Activated T-helper 1 cell treated with Interleukin-2 at 50 U/mL for 16 hours (primary cell): ENCODE results near the gene IL32.

ENCODE experiments used
- DNase-seq: peaks from one replicate; pipeline ENCODE4 v3.0.0-alpha.2; 2020; ENCODE audit warnings: low read depth

The IL32 gene

GRCh38 chr16:3089717-3090592, 24.5 kb downstream of the IL32 start:
- DNase-seq: no peak

GRCh38 chr16:3091551-3091950, 26.1 kb downstream of the IL32 start:
- DNase-seq: no peak

- DNase-seq: no peak
These were observed 27.1 kb downstream of the IL32 start for GRCh38 chr16:3092501-3092941.

GRCh38 chr16:3094289-3095027, 29.0 kb downstream of the IL32 start:
- DNase-seq: no peak

GRCh38 chr16:3095869-3096268, 30.4 kb downstream of the IL32 start:
- peak; percentile 35 for DNase-seq

- no peak for DNase-seq
These were observed 30.9 kb downstream of the IL32 start for GRCh38 chr16:3096362-3096761.

GRCh38 chr16:3097266-3097665, 31.8 kb downstream of the IL32 start:
- DNase-seq: no peak

- no peak for DNase-seq
These were observed 33.3 kb downstream of the IL32 start, which contains the start of gene ZSCAN10 for GRCh38 chr16:3098459-3099394. Gene ZSCAN10 (minus strand): TSS chr16:3099294. CDS start chr16:3092937, 6,357 bp downstream.

GRCh38 chr16:3099395-3099731, 33.9 kb downstream of the IL32 start:
- no peak for DNase-seq

- DNase-seq: peak; percentile 85
These were observed 34.5 kb downstream of the IL32 start for GRCh38 chr16:3099732-3100499.

- DNase-seq: no peak
These were observed 35.8 kb downstream of the IL32 start for GRCh38 chr16:3101018-3101840.

GRCh38 chr16:3101841-3102470, 36.5 kb downstream of the IL32 start:
- no peak for DNase-seq

GRCh38 chr16:3106205-3106928, 40.9 kb downstream of the IL32 start:
- DNase-seq: peak; percentile 87

- DNase-seq: no peak
These were observed 46.8 kb downstream of the IL32 start, which contains the start of gene ZNF205 for GRCh38 chr16:3112058-3112880. Gene ZNF205 (plus strand): TSS chr16:3112586. CDS start chr16:3113431, 845 bp downstream.

GRCh38 chr16:3112881-3113574, 47.6 kb downstream of the IL32 start:
- no peak for DNase-seq

GRCh38 chr16:3113765-3114479, 48.5 kb downstream of the IL32 start:
- no peak for DNase-seq

- DNase-seq: no peak
These were observed 49.6 kb downstream of the IL32 start for GRCh38 chr16:3115003-3115402.
